Gastrocnemius medialis (tissue), 4 donors: Measurements from ENCODE around the gene CEACAM5. TPM values are rescaled to one million over a fixed set of nuclear protein-coding genes. Genes with fewer than 3 reads are reported as not detected.

Experiments
- ATAC-seq, 2 donors: fragments of 150-250 bp; one replicate each; pipeline ENCODE4 v1.9.1; 2016
- DNase-seq, 2 donors: peaks; one replicate each; pipeline ENCODE4 v3.0.0-alpha.2; 2019
- H3K27ac ChIP-seq, 4 donors: fragments of 200-600 bp; sonication (generic); 1 replicate in 1 of 4; 2 replicates in 3 of 4; pipeline ENCODE4 v1.5.1; 2016 to 2018; ENCODE audit warnings: mild to moderate bottlenecking in 2 of 4, moderate library complexity in 1 of 4
- H3K27me3 ChIP-seq, 3 donors: fragments of 200-600 bp; sonication (generic) in 2 of 3; 1 replicate in 1 of 3; 2 replicates in 2 of 3; pipeline versions ENCODE4 v1.5.1 to v1.6.0; 2016 to 2019; ENCODE audit warnings: mild to moderate bottlenecking in 1 of 3, moderate library complexity in 1 of 3
- H3K36me3 ChIP-seq, 2 donors: fragments of 200-600 bp; sonication (generic) in 1 of 2; one replicate each; pipeline ENCODE4 v1.5.1; 2017 to 2018
- H3K4me1 ChIP-seq, 2 donors: fragments of 200-600 bp; sonication (generic) in 1 of 2; one replicate each; pipeline ENCODE4 v1.5.1; 2016 to 2017; ENCODE audit warnings: mild to moderate bottlenecking in 2 of 2
- H3K4me3 ChIP-seq, 4 donors: fragments of 200-600 bp; sonication (generic) in 3 of 4; 1 replicate in 1 of 4; 2 replicates in 3 of 4; pipeline ENCODE4 v1.5.1; 2016 to 2019; ENCODE audit warnings: mild to moderate bottlenecking in 2 of 4
- H3K9me3 ChIP-seq, 3 donors: fragments of 200-600 bp; sonication (generic) in 2 of 3; 1 replicate in 1 of 3; 2 replicates in 2 of 3; pipeline ENCODE4 v1.5.1; 2016 to 2019
- POLR2A ChIP-seq, 2 donors: fragments of 450-650 bp; IDR thresholded peaks; one replicate each; pipeline ENCODE4 v1.6.1; 2017; ENCODE audit warnings: antibody characterized with exemption in 2 of 2, mild to moderate bottlenecking in 2 of 2, moderate library complexity in 2 of 2
- in situ Hi-C, 4 donors: fragments of 200-750 bp; cut with MboI; loops; one replicate each; pipeline versions ENCODE4 v1.15.0 to v1.8.0; 2017; ENCODE audit warnings: low sequenced_read_pairs in 4 of 4
- intact Hi-C: fragments of 100-400 bp; cut with DNase I; formaldehyde crosslinking; loops from one replicate; pipeline ENCODE4 v1.15.1; 2023; ENCODE audit warnings: low total_unique reads
- total RNA-seq, 4 donors: library from RNA; depleted of rRNA; stranded (reverse); fragments of >200 nt; gene quantifications; one replicate each; pipeline versions ENCODE4 v1.1.0 to v1.2.3, GENCODE V29; 2016
- TF ChIP-seq, protein P1 (sequence below), 5 experiments: fragments of 450-650 bp in 3 of 5; fragments of 200-600 bp in 2 of 5; sonication (generic) in 2 of 5; IDR thresholded peaks in 4 of 5; conservative IDR thresholded peaks in 1 of 5; 1 replicate in 4 of 5; 2 replicates in 1 of 5; pipeline ENCODE4 v1.5.1; 2016 to 2019; ENCODE audit warnings: antibody characterized with exemption in 5 of 5, mild to moderate bottlenecking in 3 of 5, moderate library complexity in 3 of 5

CEACAM5 gene
- total RNA-seq, 4 donors from 2014 or later = 5.0 TPM; not detected in 3

- DNase-seq (no peak), ATAC-seq (no peak)
- TF ChIP-seq, protein P1, sequence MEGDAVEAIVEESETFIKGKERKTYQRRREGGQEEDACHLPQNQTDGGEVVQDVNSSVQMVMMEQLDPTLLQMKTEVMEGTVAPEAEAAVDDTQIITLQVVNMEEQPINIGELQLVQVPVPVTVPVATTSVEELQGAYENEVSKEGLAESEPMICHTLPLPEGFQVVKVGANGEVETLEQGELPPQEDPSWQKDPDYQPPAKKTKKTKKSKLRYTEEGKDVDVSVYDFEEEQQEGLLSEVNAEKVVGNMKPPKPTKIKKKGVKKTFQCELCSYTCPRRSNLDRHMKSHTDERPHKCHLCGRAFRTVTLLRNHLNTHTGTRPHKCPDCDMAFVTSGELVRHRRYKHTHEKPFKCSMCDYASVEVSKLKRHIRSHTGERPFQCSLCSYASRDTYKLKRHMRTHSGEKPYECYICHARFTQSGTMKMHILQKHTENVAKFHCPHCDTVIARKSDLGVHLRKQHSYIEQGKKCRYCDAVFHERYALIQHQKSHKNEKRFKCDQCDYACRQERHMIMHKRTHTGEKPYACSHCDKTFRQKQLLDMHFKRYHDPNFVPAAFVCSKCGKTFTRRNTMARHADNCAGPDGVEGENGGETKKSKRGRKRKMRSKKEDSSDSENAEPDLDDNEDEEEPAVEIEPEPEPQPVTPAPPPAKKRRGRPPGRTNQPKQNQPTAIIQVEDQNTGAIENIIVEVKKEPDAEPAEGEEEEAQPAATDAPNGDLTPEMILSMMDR (IDR thresholded peaks at IDR 0.05 in 4 of 5, conservative IDR thresholded peaks at IDR 0.05 in 1 of 5) = no peak
- no peak for TF ChIP-seq POLR2A (IDR thresholded peaks at IDR 0.05)
- H3K4me1 ChIP-seq = no peaks in the 10 kb centered on the region
- H3K27ac ChIP-seq = no peak overlapping the region
- in situ Hi-C loops = no loop called here
- H3K36me3 ChIP-seq = no peaks in the 10 kb centered on the region
- intact Hi-C loops = no loop called here
- H3K9me3 ChIP-seq = no peaks in the 10 kb centered on the region
- H3K27me3 ChIP-seq = peaks cover 0 to 4% (median 0%) of the 10 kb centered on the region in 3 donors
- no peak overlapping the region for H3K4me3 ChIP-seq
Observed at GRCh38 chr19:41734585-41734984, 26.2 kb downstream of the CEACAM5 start.

DNA sequence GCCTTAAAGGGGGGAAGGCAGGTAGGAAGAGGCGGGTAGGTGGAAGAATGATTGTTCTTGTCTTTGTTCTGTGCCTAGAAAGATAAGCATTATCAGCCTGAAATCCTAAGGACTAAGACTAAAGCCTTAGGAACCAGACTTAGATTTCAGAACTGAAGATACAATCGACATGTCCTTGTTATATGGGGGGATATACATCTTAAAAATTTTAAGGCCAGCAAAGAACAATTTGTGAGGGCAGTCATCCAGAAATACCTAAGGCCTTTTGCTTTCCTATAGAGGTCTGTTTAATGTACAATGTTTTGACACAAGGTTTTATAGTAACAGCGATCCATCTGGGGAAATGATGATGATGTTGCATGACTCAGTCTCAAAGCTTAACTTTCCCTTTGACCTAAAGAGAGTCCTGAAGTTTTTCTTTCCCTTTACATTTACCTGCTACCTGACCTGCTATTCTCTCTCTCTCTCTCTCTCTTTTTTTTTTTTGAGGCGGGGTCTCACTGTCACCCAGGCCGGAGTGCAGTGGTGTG, 26.7 kb downstream of the CEACAM5 start:
- intact Hi-C loops = no loop called here
- peaks cover 0 to 4% (median 0%) of the 10 kb centered on the region in 3 donors for H3K27me3 ChIP-seq

DNA sequence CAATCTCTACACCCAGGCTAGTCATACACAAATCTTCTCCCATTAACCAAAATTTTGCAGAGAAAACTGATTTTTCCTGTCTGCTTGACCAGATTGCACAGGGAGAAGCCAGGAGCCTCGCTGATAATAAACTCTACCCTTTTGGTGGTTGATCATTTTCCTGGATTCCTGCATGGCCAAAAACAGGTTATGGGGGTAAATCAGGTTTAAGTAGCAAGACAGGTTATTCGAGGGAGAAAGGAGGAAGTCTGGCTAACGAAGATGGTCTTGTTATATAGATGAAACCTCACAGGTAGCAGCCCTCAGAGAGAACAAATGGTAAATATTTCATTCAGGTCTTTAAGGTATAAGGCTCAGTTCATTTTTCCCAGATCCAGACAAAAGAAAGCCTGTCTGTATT, 30.9 kb downstream of the CEACAM5 start:
- no peak for ATAC-seq
- TF ChIP-seq, protein P1 (IDR thresholded peaks at IDR 0.05 in 4 of 5, conservative IDR thresholded peaks at IDR 0.05 in 1 of 5) = no peak
- no peak for TF ChIP-seq POLR2A (IDR thresholded peaks at IDR 0.05)
- no peak overlapping the region for H3K4me3 ChIP-seq
- no peaks in the 10 kb centered on the region for H3K36me3 ChIP-seq
- in situ Hi-C loops = no loop called here
- H3K9me3 ChIP-seq = no peaks in the 10 kb centered on the region
- peaks cover 0 to 4% (median 0%) of the 10 kb centered on the region in 3 donors for H3K27me3 ChIP-seq
- H3K27ac ChIP-seq = no peak overlapping the region
- H3K4me1 ChIP-seq = no peaks in the 10 kb centered on the region
- intact Hi-C loops = no loop called here
- no peak for DNase-seq

More for the DNA sequence above, 26.7 kb downstream of the CEACAM5 start:
- H3K9me3 ChIP-seq = no peaks in the 10 kb centered on the region
- DNase-seq = no peak
- no peak for ATAC-seq
- TF ChIP-seq, protein P1 (IDR thresholded peaks at IDR 0.05 in 4 of 5, conservative IDR thresholded peaks at IDR 0.05 in 1 of 5) = no peak
- no peak for TF ChIP-seq POLR2A (IDR thresholded peaks at IDR 0.05)
- in situ Hi-C loops = no loop called here
- no peak overlapping the region for H3K4me3 ChIP-seq
- H3K4me1 ChIP-seq = no peaks in the 10 kb centered on the region
- no peak overlapping the region for H3K27ac ChIP-seq
- H3K36me3 ChIP-seq = no peaks in the 10 kb centered on the region

- peaks cover 0 to 4% (median 0%) of the 10 kb centered on the region in 3 donors for H3K27me3 ChIP-seq
- intact Hi-C loops = no loop called here
Observed at GRCh38 chr19:41740415-41741243, 32.2 kb downstream of the CEACAM5 start.

More at GRCh38 chr19:41740415-41741243, 32.2 kb downstream of the CEACAM5 start:
- Histone ChIP-seq H3K27ac (no peak overlapping the region), H3K4me1 (no peaks in the 10 kb centered on the region), H3K4me3 (no peak overlapping the region), H3K36me3 (no peaks in the 10 kb centered on the region), H3K9me3 (no peaks in the 10 kb centered on the region)
- ATAC-seq (no peak), DNase-seq (no peak)
- in situ Hi-C loops = no loop called here
- TF ChIP-seq POLR2A (IDR thresholded peaks at IDR 0.05) = no peak
- TF ChIP-seq, protein P1 (IDR thresholded peaks at IDR 0.05 in 4 of 5, conservative IDR thresholded peaks at IDR 0.05 in 1 of 5) = no peak
